H9 (cell line): ENCODE results near the gene ZBTB7A. TPM values are rescaled to one million over a fixed set of nuclear protein-coding genes. Genes with fewer than 3 reads are reported as not detected.

Experiments used
- DNase-seq: peaks from one replicate; pipeline ENCODE4 v3.0.0-alpha.2; 2017
- H2AFZ ChIP-seq: one replicate; pipeline ENCODE4 v1.6.1; 2013; ENCODE audit warnings: mild to moderate bottlenecking, low read length, control low read depth, moderate library complexity
- H2AK5ac ChIP-seq: 2 replicates; pipeline ENCODE4 v1.6.1; 2013; ENCODE audit warnings: low read length, control low read depth, mixed read lengths; ENCODE audit not compliant: insufficient read length
- H2BK120ac ChIP-seq: one replicate; pipeline ENCODE4 v1.6.1; 2013; ENCODE audit warnings: low read depth, mild to moderate bottlenecking, low read length, control low read depth, inconsistent platforms; ENCODE audit not compliant: poor library complexity, severe bottlenecking
- H2BK12ac ChIP-seq: 2 replicates; pipeline ENCODE4 v1.6.1; 2013; ENCODE audit warnings: low read length, control low read depth, mixed read lengths, low read depth; ENCODE audit not compliant: insufficient read length
- H2BK15ac ChIP-seq: 2 replicates; pipeline ENCODE4 v1.6.1; 2013; ENCODE audit warnings: low read depth, low read length, control low read depth
- H2BK20ac ChIP-seq: one replicate; pipeline ENCODE4 v1.6.1; 2013; ENCODE audit warnings: low read depth, mild to moderate bottlenecking, low read length, control low read depth, inconsistent platforms; ENCODE audit not compliant: poor library complexity, severe bottlenecking
- H2BK5ac ChIP-seq: 2 replicates; pipeline ENCODE4 v1.6.1; 2013; ENCODE audit warnings: low read length, control low read depth, mixed read lengths; ENCODE audit not compliant: insufficient read length
- H3K14ac ChIP-seq: 2 replicates; pipeline ENCODE4 v1.6.1; 2013; ENCODE audit warnings: low read length, control low read depth; ENCODE audit not compliant: insufficient read depth
- H3K18ac ChIP-seq: 2 replicates; pipeline ENCODE4 v1.6.1; 2013; ENCODE audit warnings: low read depth, mild to moderate bottlenecking, mixed read lengths, low read length, control low read depth; ENCODE audit not compliant: insufficient read length
- H3K23ac ChIP-seq: 2 replicates; pipeline ENCODE4 v1.6.1; 2013; ENCODE audit warnings: low read length, control low read depth, mixed read lengths, low read depth; ENCODE audit not compliant: insufficient read length
- H3K23me2 ChIP-seq: 2 replicates; pipeline ENCODE4 v1.6.1; 2013; ENCODE audit warnings: low read depth, mild to moderate bottlenecking, mixed read lengths, low read length, control low read depth; ENCODE audit not compliant: insufficient read length, poor library complexity, severe bottlenecking
- H3K27ac ChIP-seq: 2 replicates; pipeline ENCODE4 v1.5.1; 2013; ENCODE audit warnings: low read length, control low read depth, mixed read lengths, low read depth; ENCODE audit not compliant: insufficient read length
- H3K27me3 ChIP-seq: 2 replicates; pipeline ENCODE4 v1.6.1; 2013; ENCODE audit warnings: low read length, control low read depth, inconsistent platforms; ENCODE audit not compliant: insufficient read depth
- H3K4ac ChIP-seq: 2 replicates; pipeline ENCODE4 v1.6.1; 2013; ENCODE audit warnings: low read depth, mild to moderate bottlenecking, control low read depth, inconsistent platforms, low read length, moderate library complexity
- H3K4me1 ChIP-seq: 2 replicates; pipeline ENCODE4 v1.6.1; 2013; ENCODE audit warnings: low read length, control low read depth, inconsistent platforms; ENCODE audit not compliant: insufficient read depth
- H3K4me2 ChIP-seq: 2 replicates; pipeline ENCODE4 v1.6.1; 2013; ENCODE audit warnings: low read length, control low read depth, mixed read lengths; ENCODE audit not compliant: insufficient read length, insufficient read depth
- H3K56ac ChIP-seq: 2 replicates; pipeline ENCODE4 v1.6.1; 2013; ENCODE audit warnings: low read depth, mild to moderate bottlenecking, mixed read lengths, low read length, control low read depth; ENCODE audit not compliant: insufficient read length
- H3K79me1 ChIP-seq: 2 replicates; pipeline ENCODE4 v1.6.1; 2013; ENCODE audit warnings: low read depth, mild to moderate bottlenecking, moderate library complexity, low read length, control low read depth, inconsistent platforms; ENCODE audit not compliant: insufficient read depth, poor library complexity, severe bottlenecking
- H3K79me2 ChIP-seq: 2 replicates; pipeline ENCODE4 v1.6.1; 2013; ENCODE audit warnings: low read length, control low read depth, inconsistent platforms; ENCODE audit not compliant: insufficient read depth
- H3K9ac ChIP-seq: 2 replicates; pipeline ENCODE4 v1.6.1; 2013; ENCODE audit warnings: low read length, control low read depth, mixed read lengths; ENCODE audit not compliant: insufficient read length; ENCODE audit errors: extremely low read depth
- H3K9me3 ChIP-seq: one replicate; pipeline ENCODE4 v1.6.1; 2013; ENCODE audit warnings: low read depth, low read length, inconsistent platforms; ENCODE audit not compliant: control insufficient read depth
- H3T11ph ChIP-seq: one replicate; pipeline ENCODE4 v1.6.1; 2013; ENCODE audit warnings: mild to moderate bottlenecking, low read length, control low read depth, inconsistent platforms
- H4K20me1 ChIP-seq: one replicate; pipeline ENCODE4 v1.6.1; 2013; ENCODE audit not compliant: control insufficient read depth, insufficient read length, insufficient read depth
- H4K5ac ChIP-seq: 2 replicates; pipeline ENCODE4 v1.6.1; 2013; ENCODE audit warnings: low read depth, mild to moderate bottlenecking, mixed read lengths, low read length, control low read depth; ENCODE audit not compliant: insufficient read length
- H4K8ac ChIP-seq: replicated peaks from 2 replicates; pipeline ENCODE4 v1.6.1; 2013; ENCODE audit warnings: low read length, control low read depth, mixed read lengths, low read depth; ENCODE audit not compliant: insufficient read length
- H4K91ac ChIP-seq: 2 replicates; pipeline ENCODE4 v1.6.1; 2013; ENCODE audit warnings: low read depth, mild to moderate bottlenecking, moderate library complexity, mixed read lengths, low read length, control low read depth; ENCODE audit not compliant: insufficient read length
- H3K27ac Mint-ChIP-seq, 3 experiments: 2 replicates in 2 of 3; 3 replicates in 1 of 3; pipeline ENCODE4 v1.8.0; 2020 to 2021; ENCODE audit warnings: mixed read lengths in 3 of 3, mild to moderate bottlenecking in 1 of 3, moderate library complexity in 1 of 3
- H3K27me3 Mint-ChIP-seq: 2 replicates; pipeline ENCODE4 v1.8.0; 2021; ENCODE audit warnings: low read depth, mild to moderate bottlenecking, moderate library complexity, mixed read lengths
- H3K36me3 Mint-ChIP-seq, 3 experiments: 2 replicates in 2 of 3; 3 replicates in 1 of 3; pipeline ENCODE4 v1.8.0; 2020 to 2021; ENCODE audit warnings: low read depth in 3 of 3, mixed read lengths in 3 of 3; ENCODE audit not compliant: insufficient read depth in 1 of 3
- H3K4me1 Mint-ChIP-seq, 2 experiments: 2 replicates each; pipeline ENCODE4 v1.8.0; 2020; ENCODE audit warnings: mixed read lengths in 2 of 2
- H3K4me3 Mint-ChIP-seq, 2 experiments: 2 replicates in 1 of 2; 3 replicates in 1 of 2; pipeline ENCODE4 v1.8.0; 2020 to 2021; ENCODE audit warnings: mild to moderate bottlenecking in 2 of 2, mixed read lengths in 2 of 2, moderate library complexity in 1 of 2
- H3K9me3 Mint-ChIP-seq, 2 experiments: 2 replicates in 1 of 2; 3 replicates in 1 of 2; pipeline ENCODE4 v1.8.0; 2020; ENCODE audit warnings: mild to moderate bottlenecking in 2 of 2, mixed read lengths in 2 of 2, moderate library complexity in 1 of 2
- WGBS: extraction: QIAGEN DNeasy Blood & Tissue Kit; methylation state at CpG from one replicate; pipeline ENCODE4 v1.1.7; 2013; ENCODE audit warnings: missing lambda C conversion rate, low lambda C conversion rate, mixed read lengths; ENCODE audit not compliant: insufficient read length; ENCODE audit errors: extremely low coverage; 5-methylcytosine and 5-hydroxymethylcytosine counted together
- total RNA-seq: library from RNA; stranded (reverse); gene quantifications from 2 replicates; pipeline ENCODE4 v1.2.1, GENCODE V29; 2021
- TF ChIP-seq, protein P1 (sequence below): fragments of 200-600 bp; sonication (generic); conservative IDR thresholded peaks from 3 replicates; pipeline ENCODE4 v1.8.0; 2021; ENCODE audit warnings: antibody characterized with exemption, mild to moderate bottlenecking

The ZBTB7A gene
- total RNA-seq, 1 experiment from 2014 or later, result 24.9 TPM

DNA sequence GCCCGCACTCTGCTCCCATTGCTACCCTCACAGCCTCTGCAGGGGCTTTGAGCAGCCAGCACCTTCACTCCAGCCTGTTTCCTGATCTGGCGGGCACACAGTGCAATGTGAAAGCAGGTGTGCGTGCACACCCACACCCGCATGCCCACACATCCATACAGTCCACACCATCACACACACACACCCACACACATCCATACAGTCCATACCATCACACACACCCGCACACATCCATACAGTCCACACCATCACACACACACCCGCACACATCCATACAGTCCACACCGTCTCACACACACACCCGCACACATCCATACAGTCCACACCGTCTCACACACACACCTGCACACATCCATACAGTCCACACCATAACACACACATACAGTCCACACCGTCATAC, 31.1 kb downstream of the ZBTB7A start:
- no peak for DNase-seq
- H4K91ac ChIP-seq, result no peak overlapping the region
- no peak overlapping the region for H2BK15ac ChIP-seq
- WGBS, result no CpG with 5 or more reads among the region's 10 CpGs
- H3T11ph ChIP-seq, result no peak overlapping the region
- H3K27ac ChIP-seq, result no peak overlapping the region
- H3K27me3 ChIP-seq, result no peaks in the 10 kb centered on the region
- no peaks in the 10 kb centered on the region for H3K9me3 Mint-ChIP-seq
- no peak overlapping the region for H3K23ac ChIP-seq
- H2BK20ac ChIP-seq, result no peak overlapping the region
- no peak overlapping the region for H3K4me3 Mint-ChIP-seq
- H3K56ac ChIP-seq, result no peak overlapping the region
- H2AFZ ChIP-seq, result no peak overlapping the region
- H2BK5ac ChIP-seq, result no peak overlapping the region
- H2BK12ac ChIP-seq, result no peak overlapping the region
- peaks cover 6 to 20% (median 20%) of the 10 kb centered on the region in 3 experiments; a peak in 6 of 7 replicates for H3K36me3 Mint-ChIP-seq
- H3K4me1 ChIP-seq, result no peaks in the 10 kb centered on the region
- H3K9ac ChIP-seq, result no peak overlapping the region
- H2AK5ac ChIP-seq, result no peak overlapping the region
- TF ChIP-seq, protein P1, sequence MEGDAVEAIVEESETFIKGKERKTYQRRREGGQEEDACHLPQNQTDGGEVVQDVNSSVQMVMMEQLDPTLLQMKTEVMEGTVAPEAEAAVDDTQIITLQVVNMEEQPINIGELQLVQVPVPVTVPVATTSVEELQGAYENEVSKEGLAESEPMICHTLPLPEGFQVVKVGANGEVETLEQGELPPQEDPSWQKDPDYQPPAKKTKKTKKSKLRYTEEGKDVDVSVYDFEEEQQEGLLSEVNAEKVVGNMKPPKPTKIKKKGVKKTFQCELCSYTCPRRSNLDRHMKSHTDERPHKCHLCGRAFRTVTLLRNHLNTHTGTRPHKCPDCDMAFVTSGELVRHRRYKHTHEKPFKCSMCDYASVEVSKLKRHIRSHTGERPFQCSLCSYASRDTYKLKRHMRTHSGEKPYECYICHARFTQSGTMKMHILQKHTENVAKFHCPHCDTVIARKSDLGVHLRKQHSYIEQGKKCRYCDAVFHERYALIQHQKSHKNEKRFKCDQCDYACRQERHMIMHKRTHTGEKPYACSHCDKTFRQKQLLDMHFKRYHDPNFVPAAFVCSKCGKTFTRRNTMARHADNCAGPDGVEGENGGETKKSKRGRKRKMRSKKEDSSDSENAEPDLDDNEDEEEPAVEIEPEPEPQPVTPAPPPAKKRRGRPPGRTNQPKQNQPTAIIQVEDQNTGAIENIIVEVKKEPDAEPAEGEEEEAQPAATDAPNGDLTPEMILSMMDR, result no peak
- no peak overlapping the region for H3K27ac Mint-ChIP-seq
- H4K8ac ChIP-seq, result no peak overlapping the region
- H3K9me3 ChIP-seq, result peaks cover 8% of the 10 kb centered on the region
- no peaks in the 10 kb centered on the region for H3K4me1 Mint-ChIP-seq
- no peak overlapping the region for H2BK120ac ChIP-seq
- H3K18ac ChIP-seq, result no peak overlapping the region
- no peaks in the 10 kb centered on the region for H3K79me1 ChIP-seq
- H3K79me2 ChIP-seq, result no peaks in the 10 kb centered on the region
- peaks cover 2% of the 10 kb centered on the region; the same call in 1 of the 2 replicates for H3K27me3 Mint-ChIP-seq
- H3K4ac ChIP-seq, result no peak overlapping the region
- no peak overlapping the region for H3K14ac ChIP-seq
- H3K4me2 ChIP-seq, result no peak overlapping the region
- H4K5ac ChIP-seq, result no peak overlapping the region
- no peaks in the 10 kb centered on the region for H3K23me2 ChIP-seq
- H4K20me1 ChIP-seq, result no peaks in the 10 kb centered on the region
